ENCODE measurements around the gene ABCC8. TPM values are rescaled to one million over a fixed set of nuclear protein-coding genes. Genes with fewer than 3 reads are reported as not detected.

Gene ABCC8
- total and polyA plus RNA-seq, 2 donors (not counting 3 experiments of a cell fraction or from before 2014, with no cell fraction given): not detected

DNA sequence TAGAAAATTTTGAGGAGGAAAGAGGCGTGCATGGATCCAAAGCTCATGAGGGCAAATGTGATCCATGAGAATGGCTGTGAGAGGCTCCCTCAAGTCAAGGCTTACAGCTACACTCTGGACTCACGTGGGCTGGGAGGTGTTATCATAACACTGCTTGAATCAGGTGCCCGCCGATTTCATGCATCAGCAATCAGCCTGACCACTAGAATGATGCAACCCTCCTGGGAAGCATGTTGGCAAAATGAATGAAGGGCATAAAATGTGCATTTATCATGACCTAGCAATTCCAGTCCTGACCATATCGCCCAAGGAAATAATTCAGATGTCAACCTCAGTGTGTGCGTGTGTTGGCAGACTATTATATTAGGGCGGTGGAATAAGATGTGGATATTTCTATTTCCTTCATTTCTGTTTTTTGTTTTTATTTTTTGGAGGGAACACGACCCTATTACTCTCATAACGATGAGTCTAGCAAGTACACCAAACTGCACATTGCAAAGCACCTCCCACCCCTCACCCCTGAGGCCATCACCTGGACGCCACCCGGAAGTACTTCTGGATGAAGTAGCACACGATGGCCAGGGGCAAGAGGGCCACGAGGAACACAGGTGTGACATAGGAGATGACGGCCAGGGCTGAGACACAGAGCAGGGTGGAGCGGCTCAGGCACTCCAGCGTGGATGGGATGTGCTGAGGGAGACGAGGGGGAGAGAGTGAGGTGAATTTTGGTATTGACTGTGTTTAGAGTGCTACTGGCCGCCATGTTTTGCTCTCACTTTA lies 72.5 kb downstream of the ABCC8 start:
- Histone ChIP-seq H3K79me2 (ENCODE audit: control insufficient read depth, insufficient read depth, low read length) (no peaks in the 10 kb centered on the region), H3K9ac (replicated peaks; ENCODE audit: extremely low read depth, insufficient read depth, low read length) (no peak overlapping the region), H3K9me3 (replicated peaks; ENCODE audit: control insufficient read depth, insufficient read depth, low read length) (no peaks in the 10 kb centered on the region), H4K20me1 (replicated peaks; ENCODE audit: control insufficient read depth, extremely low read depth, insufficient read depth, low read length) (no peaks in the 10 kb centered on the region), H3K4me1 (ENCODE audit: control insufficient read depth, extremely low read depth, insufficient read depth, low read length) (peaks cover 5% of the 10 kb centered on the region), H3K27me3 (ENCODE audit: control insufficient read depth in 2 of 2, insufficient read depth in 2 of 2, low read length in 2 of 2) (no peaks in the 10 kb centered on the region), H3K9me1 (replicated peaks; ENCODE audit: control insufficient read depth, extremely low read depth, insufficient read depth, low read length) (no peaks in the 10 kb centered on the region), H2AFZ (ENCODE audit: low read depth, low read length) (no peak overlapping the region), H3K36me3 (ENCODE audit: control insufficient read depth in 2 of 2, extremely low read depth in 1 of 2, insufficient read depth in 2 of 2, low read length in 2 of 2) (no peaks in the 10 kb centered on the region), H3K27ac (ENCODE audit: insufficient read depth, low read depth, low read length) (no peak overlapping the region), H3K4me3 (replicated peaks in 1 of 3; ENCODE audit: insufficient read depth in 1 of 3, low read depth in 1 of 3, low read length in 3 of 3) (no peak overlapping the region), H3K4me2 (ENCODE audit: insufficient read depth, low read length) (no peak overlapping the region)
- CTCF ChIA-PET: interaction anchor here (1.5 kb wide), 1 partner anchor 17 kb away, joined by 4 read pairs; no protein-coding TSS in a partner anchor
- FAIRE-seq (no peak), DNase-seq (ENCODE audit: low read depth, low spot score) (no peak)
- TF ChIP-seq POLR2AphosphoS5 (IDR thresholded peaks at IDR 0.05; ENCODE audit: insufficient read depth, low read depth, low read length): no peak
- TF ChIP-seq, protein P1, sequence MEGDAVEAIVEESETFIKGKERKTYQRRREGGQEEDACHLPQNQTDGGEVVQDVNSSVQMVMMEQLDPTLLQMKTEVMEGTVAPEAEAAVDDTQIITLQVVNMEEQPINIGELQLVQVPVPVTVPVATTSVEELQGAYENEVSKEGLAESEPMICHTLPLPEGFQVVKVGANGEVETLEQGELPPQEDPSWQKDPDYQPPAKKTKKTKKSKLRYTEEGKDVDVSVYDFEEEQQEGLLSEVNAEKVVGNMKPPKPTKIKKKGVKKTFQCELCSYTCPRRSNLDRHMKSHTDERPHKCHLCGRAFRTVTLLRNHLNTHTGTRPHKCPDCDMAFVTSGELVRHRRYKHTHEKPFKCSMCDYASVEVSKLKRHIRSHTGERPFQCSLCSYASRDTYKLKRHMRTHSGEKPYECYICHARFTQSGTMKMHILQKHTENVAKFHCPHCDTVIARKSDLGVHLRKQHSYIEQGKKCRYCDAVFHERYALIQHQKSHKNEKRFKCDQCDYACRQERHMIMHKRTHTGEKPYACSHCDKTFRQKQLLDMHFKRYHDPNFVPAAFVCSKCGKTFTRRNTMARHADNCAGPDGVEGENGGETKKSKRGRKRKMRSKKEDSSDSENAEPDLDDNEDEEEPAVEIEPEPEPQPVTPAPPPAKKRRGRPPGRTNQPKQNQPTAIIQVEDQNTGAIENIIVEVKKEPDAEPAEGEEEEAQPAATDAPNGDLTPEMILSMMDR (IDR thresholded peaks at IDR 0.05; ENCODE audit: extremely low read depth in 1 of 2, insufficient read depth in 1 of 2, low read depth in 1 of 2, low read length in 2 of 2): no peak
- TF ChIP-seq POLR2A (IDR thresholded peaks at IDR 0.05; ENCODE audit: low read depth, low read length): no peak
- TF ChIP-seq MYC (IDR thresholded peaks at IDR 0.05; ENCODE audit: low read depth, low read length): no peak
- dilution Hi-C loops (cut with MboI; ENCODE audit: extremely low pct_ligation_motif_present, low sequenced_read_pairs): no loop called here
- BruUV-seq (replicated peaks): no TSS peak
- POLR2A ChIA-PET: no interaction called here
- intact Hi-C loops (cut with micrococcal nuclease): no loop called here

GRCh38 chr11:17402486-17402885 lies 74.2 kb downstream of the ABCC8 start:
- Histone ChIP-seq H3K4me1 (ENCODE audit: control insufficient read depth, extremely low read depth, insufficient read depth, low read length) (peaks cover 5% of the 10 kb centered on the region), H3K36me3 (ENCODE audit: control insufficient read depth in 2 of 2, extremely low read depth in 1 of 2, insufficient read depth in 2 of 2, low read length in 2 of 2) (no peaks in the 10 kb centered on the region), H3K27me3 (ENCODE audit: control insufficient read depth in 2 of 2, insufficient read depth in 2 of 2, low read length in 2 of 2) (no peaks in the 10 kb centered on the region), H3K9me3 (replicated peaks; ENCODE audit: control insufficient read depth, insufficient read depth, low read length) (no peaks in the 10 kb centered on the region), H3K27ac (ENCODE audit: insufficient read depth, low read depth, low read length) (no peak overlapping the region), H4K20me1 (replicated peaks; ENCODE audit: control insufficient read depth, extremely low read depth, insufficient read depth, low read length) (no peaks in the 10 kb centered on the region), H3K9me1 (replicated peaks; ENCODE audit: control insufficient read depth, extremely low read depth, insufficient read depth, low read length) (no peaks in the 10 kb centered on the region), H3K4me2 (ENCODE audit: insufficient read depth, low read length) (no peak overlapping the region), H2AFZ (ENCODE audit: low read depth, low read length) (no peak overlapping the region), H3K79me2 (ENCODE audit: control insufficient read depth, insufficient read depth, low read length) (no peaks in the 10 kb centered on the region), H3K4me3 (replicated peaks in 1 of 3; ENCODE audit: insufficient read depth in 1 of 3, low read depth in 1 of 3, low read length in 3 of 3) (no peak overlapping the region), H3K9ac (replicated peaks; ENCODE audit: extremely low read depth, insufficient read depth, low read length) (no peak overlapping the region)
- ChIA-PET CTCF (interaction anchor here (0.8 to 1.4 kb wide), 3 partner anchors 10 to 14 kb away, joined by 3 read pairs; partner anchors contain the start of gene KCNJ11), POLR2A (no interaction called here)
- TF ChIP-seq POLR2A (IDR thresholded peaks at IDR 0.05; ENCODE audit: low read depth, low read length) (no peak), EZH2 (IDR thresholded peaks at IDR 0.05; ENCODE audit: borderline replicate concordance, low read depth, low read length, severe bottlenecking) (no peak), GATA2 (IDR thresholded peaks at IDR 0.05; ENCODE audit: insufficient read depth, insufficient read length, low read depth, low read length) (no peak), FOS (IDR thresholded peaks at IDR 0.05; ENCODE audit: borderline replicate concordance, insufficient read depth, low read length) (no peak), JUN (IDR thresholded peaks at IDR 0.05; ENCODE audit: borderline replicate concordance, insufficient read depth, insufficient read length, low read depth) (no peak), POLR2AphosphoS5 (IDR thresholded peaks at IDR 0.05; ENCODE audit: insufficient read depth, low read depth, low read length) (no peak), MYC (IDR thresholded peaks at IDR 0.05; ENCODE audit: low read depth, low read length) (no peak)
- TF ChIP-seq, protein P2, sequence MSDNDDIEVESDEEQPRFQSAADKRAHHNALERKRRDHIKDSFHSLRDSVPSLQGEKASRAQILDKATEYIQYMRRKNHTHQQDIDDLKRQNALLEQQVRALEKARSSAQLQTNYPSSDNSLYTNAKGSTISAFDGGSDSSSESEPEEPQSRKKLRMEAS (IDR thresholded peaks at IDR 0.05; ENCODE audit: insufficient read depth, insufficient read length): no peak
- TF ChIP-seq, protein P1 (IDR thresholded peaks at IDR 0.05; ENCODE audit: extremely low read depth in 1 of 2, insufficient read depth in 1 of 2, low read depth in 1 of 2, low read length in 2 of 2): no peak
- no peak for FAIRE-seq
- no peak for DNase-seq (ENCODE audit: low read depth, low spot score)
- intact Hi-C loops (cut with micrococcal nuclease) (no loop called here), dilution Hi-C loops (cut with MboI; ENCODE audit: extremely low pct_ligation_motif_present, low sequenced_read_pairs) (no loop called here)
- no TSS peak for BruUV-seq (replicated peaks)

All from endothelial cell of umbilical vein (primary cell).